Mammary epithelial cell (primary cell): ENCODE measurements around the gene AGFG1.

ENCODE experiments used
- CTCF ChIP-seq, 2 donors: IDR thresholded peaks in 1 of 2; conservative IDR thresholded peaks in 1 of 2; 2 replicates each; pipeline ENCODE4 v1.5.1; 2011 to 2012; ENCODE audit warnings: inconsistent platforms in 2 of 2, low read length in 2 of 2, mild to moderate bottlenecking in 2 of 2, control low read depth in 1 of 2, low read depth in 1 of 2; ENCODE audit not compliant: insufficient read depth in 1 of 2; ENCODE audit errors: extremely low read depth in 1 of 2
- EZH2 ChIP-seq: IDR thresholded peaks from 2 replicates; pipeline ENCODE4 v1.6.1; 2012; ENCODE audit warnings: low read length, inconsistent platforms, borderline replicate concordance

- TF ChIP-seq CTCF (conservative IDR thresholded peaks at IDR 0.05 in 1 of 2, IDR thresholded peaks at IDR 0.05 in 1 of 2; ENCODE audit: extremely low read depth in 1 of 2, insufficient read depth in 1 of 2, low read depth in 1 of 2, low read length in 2 of 2) (no peak), EZH2 (no peak)
Measured at GRCh38 chr2:227513113-227513512, 41.2 kb downstream of the AGFG1 start.
